GM12878 (cell line): ENCODE measurements around the gene SOCS6. TPM values are rescaled to one million over a fixed set of nuclear protein-coding genes. Genes with fewer than 3 reads are reported as not detected.
"Not testable (repeated sequence)": the region's sequence is repeated elsewhere in the genome, so short reads cannot be mapped to it uniquely, and the experiment has no call there.

Experiments used
- ATAC-seq: fragments of 200-7000 bp; cut with Tn5 transposase; 3 replicates; pipeline ENCODE4 v1.9.1; 2020; ENCODE audit warnings: mild to moderate bottlenecking, moderate library complexity
- BruUV-seq: library from RNA; stranded (reverse); fragments of 400-500 nt; replicated peaks from 2 replicates; lab custom pipeline; 2021; lab: Mats Ljungman, UMichigan
- CTCF ChIA-PET: fragments of 300-600 bp; sonication (Branson Sonifier 250); formaldehyde crosslinking; extraction: SDS; loops from one replicate; lab custom pipeline; 2021; ENCODE audit warnings: inconsistent platforms; lab: Yijun Ruan, JAX
- POLR2A ChIA-PET: fragments of 350-600 bp; formaldehyde crosslinking; extraction: SDS; loops from one replicate; lab custom pipeline; 2021; ENCODE audit warnings: inconsistent platforms; lab: Charles Lee
- RAD21 ChIA-PET: fragments of 300-600 bp; sonication (Branson Sonifier 250); formaldehyde crosslinking; loops from one replicate; lab custom pipeline; 2023; ENCODE audit warnings: antibody characterized with exemption; ENCODE audit not compliant: unreplicated experiment; lab: Charles Lee
- SMC1A ChIA-PET: fragments of 300-600 bp; sonication (Branson Sonifier 250); formaldehyde crosslinking; loops from one replicate; lab custom pipeline; 2023; ENCODE audit not compliant: unreplicated experiment, uncharacterized antibody; lab: Charles Lee
- DNase-seq: peaks from one replicate; pipeline ENCODE4 v3.0.0-alpha.2; 2011; ENCODE audit warnings: low read depth, low spot score
- FAIRE-seq: peaks from 3 replicates; lab custom pipeline; 2011; peaks lifted over from hg19 to GRCh38; lab: Jason Lieb, UNC
- H2AFZ ChIP-seq: 2 replicates; pipeline ENCODE4 v1.6.0; 2011; ENCODE audit warnings: low read depth, low read length, control low read depth; ENCODE audit not compliant: control insufficient read depth
- H3K27ac ChIP-seq: 2 replicates; pipeline ENCODE4 v1.5.1; 2011; ENCODE audit warnings: control low read depth; ENCODE audit not compliant: control insufficient read depth, insufficient read depth
- H3K27me3 ChIP-seq, 2 experiments: replicated peaks in 1 of 2; 2 replicates each; pipeline versions ENCODE4 v1.6.0 to v1.6.1; 2011; ENCODE audit warnings: low read length in 1 of 2; ENCODE audit not compliant: control insufficient read depth in 2 of 2, insufficient read depth in 2 of 2
- H3K36me3 ChIP-seq, 2 experiments: 2 replicates each; pipeline ENCODE4 v1.5.1; 2011; ENCODE audit warnings: low read length in 1 of 2; ENCODE audit not compliant: control insufficient read depth in 2 of 2, insufficient read depth in 2 of 2
- H3K4me1 ChIP-seq: 2 replicates; pipeline ENCODE4 v1.6.1; 2011; ENCODE audit warnings: mild to moderate bottlenecking, low read length, moderate library complexity, mixed read lengths; ENCODE audit not compliant: control insufficient read depth, insufficient read depth
- H3K4me2 ChIP-seq: 2 replicates; pipeline ENCODE4 v1.6.0; 2011; ENCODE audit warnings: control low read depth; ENCODE audit not compliant: control insufficient read depth, insufficient read depth
- H3K4me3 ChIP-seq: fragments of 200-600 bp; sonication (generic); 2 replicates; pipeline ENCODE4 v1.5.1; 2016
- H3K79me2 ChIP-seq: 2 replicates; pipeline ENCODE4 v1.6.0; 2011; ENCODE audit warnings: low read length; ENCODE audit not compliant: control insufficient read depth, insufficient read depth
- H3K9ac ChIP-seq: 2 replicates; pipeline ENCODE4 v1.8.0; 2011; ENCODE audit warnings: low read length, control low read depth, mixed read lengths; ENCODE audit not compliant: control insufficient read depth, insufficient read depth
- H3K9me3 ChIP-seq: replicated peaks from 3 replicates; pipeline ENCODE4 v1.5.1; 2011; ENCODE audit warnings: mild to moderate bottlenecking, low read length; ENCODE audit not compliant: control insufficient read depth, insufficient read depth
- H4K20me1 ChIP-seq: 2 replicates; pipeline ENCODE4 v1.6.0; 2011; ENCODE audit not compliant: control insufficient read depth, insufficient read depth
- IKZF2 ChIP-seq, 2 experiments: fragments of 450-650 bp; IDR thresholded peaks; 2 replicates each; pipeline ENCODE4 v1.6.1; 2017; ENCODE audit warnings: mild to moderate bottlenecking in 2 of 2, moderate library complexity in 2 of 2
- WGBS: methylation state at CpG from one replicate; pipeline ENCODE4 v1.1.6; 2016; ENCODE audit warnings: low lambda C conversion rate; ENCODE audit not compliant: insufficient replicate concordance, insufficient coverage; ENCODE audit errors: missing lambda C conversion rate; 5-methylcytosine and 5-hydroxymethylcytosine counted together
- in situ Hi-C: fragments of 300-500 bp; cut with MboI; formaldehyde crosslinking; loops from 9 replicates; pipeline ENCODE4 v1.14.3; 2018; ENCODE audit warnings: mixed read lengths
- intact Hi-C: fragments of 100-400 bp; cut with micrococcal nuclease; formaldehyde crosslinking; loops from one replicate; pipeline ENCODE4 v1.14.2; 2022; ENCODE audit not compliant: unreplicated experiment
- polyA plus RNA-seq, 11 experiments: library from polyadenylated mRNA; depleted of rRNA in 4 of 11; unstranded in 6 of 11; stranded (reverse) in 5 of 11; fragments of >200 nt; fragmentation: Nextera tagmentation in 4 of 11; fragmentation: Illumina TruSeq in 1 of 11; extraction: Ambion mirVana in 4 of 11; extraction: Trizol in 1 of 11; gene quantifications; 1 replicate in 1 of 11; 2 replicates in 10 of 11; pipeline versions ENCODE4 v1.2.1 to v1.2.3, GENCODE V29; 2011 to 2016; ENCODE audit warnings: inconsistent platforms in 2 of 11, missing spikeins in 2 of 11, low read depth in 1 of 11
- total RNA-seq, 4 experiments: library from RNA; depleted of rRNA in 3 of 4; stranded (reverse); fragments of >200 nt in 3 of 4; fragmentation: Illumina TruSeq in 1 of 4; extraction: Trizol in 1 of 4; gene quantifications; 2 replicates each; pipeline versions ENCODE4 v1.2.1 to v1.2.3, GENCODE V29; 2013 to 2021

Gene SOCS6
- total and polyA plus RNA-seq, 10 of the 15 experiments (the other 5 are each of a cell fraction or from before 2014, with no cell fraction given) = 1.6 to 6.1 (median 4.1) TPM

GRCh38 chr18:70249118-70249517 lies 39.7 kb upstream of the SOCS6 start:
- ATAC-seq = no peak
- in situ Hi-C loops (no loop called here), intact Hi-C loops (no loop called here)
- Histone ChIP-seq H3K27ac (no peak overlapping the region), H3K9ac (no peak overlapping the region), H3K36me3 (no peaks in the 10 kb centered on the region), H3K4me1 (no peaks in the 10 kb centered on the region), H4K20me1 (no peaks in the 10 kb centered on the region), H3K4me2 (no peak overlapping the region), H2AFZ (no peak overlapping the region), H3K4me3 (no peak overlapping the region), H3K9me3 (no peaks in the 10 kb centered on the region), H3K79me2 (no peaks in the 10 kb centered on the region), H3K27me3 (no peaks in the 10 kb centered on the region)
- ChIA-PET RAD21 (no interaction called here), SMC1A (no interaction called here), CTCF (no interaction called here), POLR2A (no interaction called here)
- WGBS = 41% methylated on average over 5 of the region's 5 CpGs
- TF ChIP-seq IKZF2 (IDR thresholded peaks at IDR 0.05) = no peak
- no TSS peak for BruUV-seq
- DNase-seq = no peak
- no peak for FAIRE-seq

- DNase-seq, in situ Hi-C loops, CTCF ChIA-PET, H3K9ac ChIP-seq, H2AFZ ChIP-seq, H4K20me1 ChIP-seq, H3K27me3 ChIP-seq, RAD21 ChIA-PET, POLR2A ChIA-PET, H3K4me2 ChIP-seq, H3K36me3 ChIP-seq, FAIRE-seq, H3K9me3 ChIP-seq, SMC1A ChIA-PET, intact Hi-C loops, H3K4me1 ChIP-seq, ATAC-seq, BruUV-seq, H3K79me2 ChIP-seq, H3K4me3 ChIP-seq, H3K27ac ChIP-seq: not testable (repeated sequence)
- 94% methylated on average over 18 of the region's 18 CpGs for WGBS
Observed at GRCh38 chr18:70249861-70250260, 39.0 kb upstream of the SOCS6 start.
